Glomerular visceral epithelial cell (primary cell): Measurements from ENCODE around the gene MRPL33.

Experiments used
- DNase-seq: peaks from one replicate; pipeline ENCODE4 v3.0.0-alpha.2; 2016; ENCODE audit errors: extremely low spot score

Gene MRPL33

DNA sequence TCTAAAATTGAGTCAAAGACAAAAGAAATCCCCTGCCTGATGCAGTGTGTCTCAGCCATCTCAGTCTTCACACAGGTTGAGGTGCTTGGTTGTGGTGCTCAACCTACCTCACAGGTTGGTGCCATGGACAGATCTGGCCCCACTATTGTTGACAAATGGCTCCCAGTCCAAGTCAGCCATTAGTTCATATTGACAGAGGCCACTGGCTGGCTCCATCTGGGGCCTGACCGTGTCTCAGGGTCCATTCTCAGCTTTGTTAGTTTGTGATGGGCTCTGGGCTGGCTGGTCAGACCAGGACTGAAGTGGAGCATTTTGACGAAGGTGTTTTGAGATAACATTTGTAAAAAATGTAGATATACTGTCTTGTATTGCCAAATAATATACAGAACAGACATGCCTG lies 36.9 kb downstream of the MRPL33 start:
- no peak for DNase-seq

- DNase-seq = no peak
These were observed 37.5 kb downstream of the MRPL33 start for GRCh38 chr2:27808984-27809383.

GRCh38 chr2:27809761-27810241 lies 38.3 kb downstream of the MRPL33 start:
- peak; percentile 80 for DNase-seq

DNA sequence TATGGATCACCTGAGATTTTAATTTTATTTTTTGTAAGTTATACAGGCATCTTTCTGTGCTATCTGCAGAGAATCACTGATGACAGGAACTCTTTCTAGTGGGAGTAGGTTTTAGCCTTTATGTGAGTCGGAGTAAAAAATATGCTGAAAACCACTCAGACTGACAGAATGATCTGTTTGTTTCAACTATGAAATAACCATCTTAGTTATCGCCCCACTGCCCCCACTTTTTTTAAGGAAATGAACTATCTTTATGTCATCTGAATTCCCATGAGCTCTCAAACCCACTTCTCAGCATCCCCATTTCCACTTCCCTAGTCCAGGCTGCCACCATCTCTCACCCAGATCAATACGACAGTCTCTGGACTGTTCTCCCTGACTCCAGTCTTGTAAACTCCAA lies 38.9 kb downstream of the MRPL33 start:
- DNase-seq = no peak

GRCh38 chr2:27811768-27812167 lies 40.2 kb downstream of the MRPL33 start:
- DNase-seq = no peak

- DNase-seq = no peak
These were observed 43.2 kb downstream of the MRPL33 start for GRCh38 chr2:27814758-27815157.

DNA sequence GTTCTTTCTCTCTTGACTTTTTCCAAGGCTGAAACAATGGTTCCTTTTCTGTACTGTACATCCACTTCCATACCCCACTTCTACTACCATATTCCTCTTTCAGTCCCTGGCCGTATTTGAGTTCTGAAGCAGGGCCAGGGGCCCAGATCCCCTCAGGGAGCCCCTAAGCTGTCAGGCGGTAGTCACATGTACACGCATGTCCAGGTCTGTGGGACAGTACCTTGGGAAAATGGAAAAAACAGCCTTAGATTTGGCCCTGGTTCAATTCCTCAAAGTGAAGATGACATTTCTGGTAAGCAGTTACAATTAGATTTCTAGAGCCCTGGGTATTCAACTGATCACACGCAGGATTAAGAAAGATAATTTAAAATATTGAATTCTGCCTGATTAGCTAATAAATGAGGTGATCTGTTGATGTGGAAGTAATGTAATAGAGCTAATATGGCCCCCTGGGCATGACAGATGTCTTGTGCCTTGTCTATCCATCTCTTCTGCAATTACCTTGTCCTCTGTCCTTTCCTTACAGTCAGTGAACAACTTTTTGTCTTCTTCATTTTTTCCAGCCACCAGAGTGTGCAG lies 44.4 kb downstream of the MRPL33 start:
- no peak for DNase-seq

DNA sequence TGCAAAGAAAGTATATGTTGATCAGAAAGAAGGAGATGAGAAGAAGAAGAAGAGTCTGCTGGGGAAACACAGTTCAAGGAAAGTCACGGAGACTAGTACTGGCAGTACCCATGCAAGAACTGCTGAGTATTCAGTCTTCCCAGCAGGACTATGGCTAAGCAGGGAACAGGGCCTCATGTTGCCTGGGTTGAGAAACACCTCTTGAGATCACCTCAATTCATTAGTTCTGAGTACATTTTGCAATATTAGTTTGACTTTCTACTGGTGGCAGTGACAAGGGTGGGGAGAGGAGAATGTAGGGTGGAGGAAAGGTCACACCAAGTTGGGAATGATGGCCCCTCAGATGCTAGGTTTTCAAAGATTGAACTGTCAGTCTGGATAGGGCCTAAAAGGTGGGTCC lies 50.5 kb downstream of the MRPL33 start:
- no peak for DNase-seq

DNA sequence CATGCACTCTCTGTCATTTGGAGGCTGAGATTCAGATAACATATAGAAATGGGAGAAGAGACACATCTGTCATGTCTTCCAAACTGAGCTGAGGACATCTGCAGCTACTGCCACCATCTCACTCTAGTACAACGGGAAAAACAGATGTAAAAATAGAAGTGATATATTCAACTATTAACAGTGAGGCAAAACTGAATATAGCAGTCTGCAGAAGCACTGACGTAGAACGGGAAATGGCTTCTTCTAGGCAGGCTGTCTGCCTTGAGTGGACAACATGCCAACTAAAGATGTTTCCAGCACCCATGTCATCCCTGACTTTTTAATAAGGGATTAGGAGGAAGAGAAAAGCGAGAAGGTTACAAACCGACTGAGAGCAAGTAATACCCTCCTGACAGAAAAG lies 51.6 kb downstream of the MRPL33 start:
- DNase-seq = no peak

DNA sequence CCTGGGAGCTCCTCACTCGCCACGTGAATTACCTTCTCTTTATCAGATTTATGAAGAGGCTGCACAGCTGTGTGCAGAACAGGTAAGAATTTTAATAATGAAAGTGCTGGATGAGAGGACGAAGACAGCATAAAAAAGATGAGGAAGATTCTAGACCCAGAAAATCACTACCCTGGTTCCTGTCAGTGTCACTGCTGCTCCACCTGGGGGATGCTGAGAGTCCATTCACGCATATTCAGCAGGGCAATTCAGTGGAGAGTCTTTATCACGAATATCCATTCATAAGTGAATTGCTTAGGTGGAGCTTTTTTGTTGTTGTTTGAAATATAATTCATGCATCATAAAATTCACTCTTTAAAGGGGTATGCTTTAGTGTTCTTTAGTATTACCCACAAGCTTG lies 52.0 kb downstream of the MRPL33 start:
- no peak for DNase-seq

DNA sequence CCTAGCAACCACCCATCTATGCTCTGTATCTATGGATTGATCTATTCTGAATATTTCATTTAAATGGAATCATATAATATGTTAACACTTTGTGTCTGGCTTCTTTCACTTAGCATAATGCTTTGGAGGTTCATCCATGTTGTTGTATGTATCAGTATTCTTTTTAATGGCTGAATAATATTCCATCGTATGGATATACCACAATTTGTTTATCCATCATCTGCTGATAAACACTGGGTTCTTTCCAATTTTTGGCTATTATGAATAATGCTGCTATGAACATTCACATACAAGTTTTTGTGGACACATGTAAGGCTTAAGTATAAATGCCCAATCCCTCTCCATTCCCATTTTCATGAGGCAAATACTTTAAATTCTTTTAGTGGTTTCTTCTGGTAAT lies 52.9 kb downstream of the MRPL33 start:
- DNase-seq = no peak

DNA sequence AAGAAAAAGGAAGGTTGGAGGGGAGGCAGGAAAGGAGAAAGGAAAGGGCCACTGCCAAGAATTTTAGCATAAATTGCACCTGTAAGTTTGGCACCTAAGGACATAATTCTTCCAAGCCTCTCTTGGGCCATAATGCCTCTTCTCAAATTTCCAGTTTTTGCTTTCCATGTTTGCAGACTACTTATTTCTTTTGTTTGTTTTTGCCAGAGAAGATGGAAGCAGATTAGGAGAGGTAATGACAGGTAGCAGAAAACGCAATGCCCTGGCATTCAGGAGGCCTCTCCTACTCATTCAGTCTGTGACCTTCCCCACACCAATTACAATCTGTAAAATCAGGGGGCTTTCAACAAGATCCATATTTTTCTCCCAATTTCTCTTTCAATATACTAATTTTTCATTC lies 56.8 kb downstream of the MRPL33 start:
- DNase-seq = no peak
